Muscle of back (tissue), 11 donors: ENCODE measurements around the gene GPR176. TPM values are rescaled to one million over a fixed set of nuclear protein-coding genes. Genes with fewer than 3 reads are reported as not detected.
A peak's percentile ranks its signal among the peaks of the same experiment; 100 is the strongest.
"Not testable (repeated sequence)": the region's sequence is repeated elsewhere in the genome, so short reads cannot be mapped to it uniquely, and the experiment has no call there.

Experiments
- DNase-seq, 3 donors: peaks; one replicate each; pipeline versions ENCODE4 v3.0.0 to v3.0.0-alpha.2; 2013
- polyA plus RNA-seq, 10 donors: library from polyadenylated mRNA; unstranded; fragments of 120-200 nt; gene quantifications; one replicate each; pipeline ENCODE4 v1.2.1, GENCODE V29; 2013; ENCODE audit not compliant: insufficient read length in 10 of 10

GPR176 gene
- polyA plus RNA-seq, 10 donors: 4.2 to 10.0 (median 5.8) TPM

- no peak for DNase-seq
These were observed 60.4 kb downstream of the GPR176 start for GRCh38 chr15:39859636-39860035.

- no peak for DNase-seq
These were observed 62.9 kb downstream of the GPR176 start for GRCh38 chr15:39857132-39857531.

DNA sequence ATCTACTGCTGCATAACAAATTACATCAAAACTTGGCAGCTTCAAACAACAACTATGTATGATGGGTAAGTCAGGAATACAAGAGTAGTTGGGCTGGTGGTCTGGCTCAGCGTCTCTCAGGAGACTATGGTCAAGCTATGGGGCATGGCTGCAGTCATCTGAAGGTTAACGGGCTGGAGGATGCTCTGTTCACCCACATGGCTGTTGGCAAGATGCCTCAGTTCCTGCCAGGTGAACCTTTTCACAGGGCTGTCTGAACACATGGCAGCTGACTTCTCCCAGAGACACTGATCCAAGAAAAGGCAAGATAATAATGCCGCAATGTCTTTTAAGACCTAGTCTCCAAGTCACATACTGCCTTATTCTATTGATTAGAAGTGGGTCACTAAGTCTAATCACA, 63.7 kb downstream of the GPR176 start:
- no peak for DNase-seq

GRCh38 chr15:39855400-39855799, 64.7 kb downstream of the GPR176 start:
- DNase-seq: peak in 1 of 3 donors; percentile 27

DNA sequence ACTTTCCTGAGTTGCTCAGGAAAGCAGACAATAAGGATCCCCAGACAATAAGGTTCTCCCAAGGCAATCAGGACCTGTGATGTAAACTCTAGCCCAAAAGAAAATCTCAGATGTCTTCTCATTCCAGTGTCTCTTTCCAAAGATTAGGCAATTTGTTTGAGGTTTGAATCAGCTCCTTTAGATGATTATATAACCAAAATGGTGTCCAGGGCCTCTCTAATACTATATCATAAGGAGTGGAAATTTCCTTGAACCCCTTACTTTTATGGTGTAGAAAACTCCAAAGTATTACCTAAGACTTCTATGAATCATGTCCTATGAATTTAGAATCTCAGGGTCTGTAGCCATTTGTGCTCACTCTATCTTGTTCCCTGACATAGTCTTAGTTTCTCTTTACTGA, 65.9 kb downstream of the GPR176 start:
- DNase-seq: no peak

DNA sequence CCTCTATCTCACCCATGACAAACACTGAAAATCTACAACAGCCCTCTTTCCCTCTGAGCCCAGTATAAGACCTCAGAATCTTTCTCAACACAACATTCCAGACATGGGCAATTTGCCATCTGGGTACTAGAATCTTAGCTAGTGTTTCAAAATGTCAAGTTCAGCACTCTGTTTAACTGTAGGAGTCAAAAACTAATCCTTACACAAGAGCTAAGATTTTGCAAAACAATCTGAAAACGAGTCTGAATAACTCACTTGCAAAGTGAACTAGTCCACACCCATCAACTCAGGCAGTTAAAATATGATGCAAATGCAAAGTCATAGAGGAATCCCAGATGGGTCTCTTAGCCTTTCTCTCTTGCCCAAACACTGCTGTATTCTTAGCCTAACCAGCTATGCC, 67.8 kb downstream of the GPR176 start:
- DNase-seq: no peak

DNA sequence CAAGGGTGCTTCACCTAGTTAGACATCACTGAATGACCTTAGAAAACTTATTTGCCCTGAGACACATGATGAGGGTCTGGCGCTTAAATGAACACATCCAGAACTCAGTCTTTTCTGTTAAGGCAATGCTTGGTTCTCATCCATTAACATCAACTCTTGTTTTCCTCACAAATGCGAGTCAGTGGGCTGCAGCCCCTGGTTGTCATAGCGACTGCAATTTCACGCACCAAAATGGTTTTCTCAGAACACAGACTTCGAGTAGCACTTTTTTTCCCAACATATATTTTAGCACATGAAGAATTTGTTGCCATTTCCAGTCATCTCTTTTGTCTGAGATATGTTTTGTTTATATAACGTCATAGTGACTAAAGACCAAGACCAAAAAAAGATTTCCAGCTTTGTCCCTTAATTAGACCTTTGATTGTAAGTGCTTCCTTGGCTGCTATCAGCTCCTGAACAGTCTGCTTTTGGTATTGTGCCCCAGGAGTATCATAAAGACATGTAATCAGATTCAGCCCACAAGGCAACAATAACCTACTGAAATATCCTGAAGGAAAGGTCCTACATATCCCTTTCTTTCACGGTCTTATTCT, 68.5 kb downstream of the GPR176 start:
- DNase-seq: peak in 2 of 3 donors; percentile 4 to 26

DNA sequence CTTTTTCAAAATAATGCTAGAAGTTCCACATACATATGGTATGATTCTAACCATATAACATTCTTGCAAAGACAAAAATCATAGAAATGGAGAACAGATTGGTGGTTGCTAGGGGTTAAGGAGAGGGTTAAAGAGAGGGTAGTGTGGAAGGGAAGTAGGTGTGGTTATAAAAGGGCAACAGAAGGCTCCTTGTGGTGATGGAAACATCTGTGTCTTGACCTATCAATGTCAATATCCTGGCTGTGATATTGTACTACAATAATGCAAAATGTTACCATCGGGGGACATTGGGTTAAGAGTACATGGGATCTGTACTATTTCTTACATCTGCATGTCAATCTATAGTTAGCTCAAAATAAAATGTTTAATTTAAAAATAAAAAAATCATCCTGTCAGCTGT, 69.6 kb downstream of the GPR176 start:
- DNase-seq: no peak

DNA sequence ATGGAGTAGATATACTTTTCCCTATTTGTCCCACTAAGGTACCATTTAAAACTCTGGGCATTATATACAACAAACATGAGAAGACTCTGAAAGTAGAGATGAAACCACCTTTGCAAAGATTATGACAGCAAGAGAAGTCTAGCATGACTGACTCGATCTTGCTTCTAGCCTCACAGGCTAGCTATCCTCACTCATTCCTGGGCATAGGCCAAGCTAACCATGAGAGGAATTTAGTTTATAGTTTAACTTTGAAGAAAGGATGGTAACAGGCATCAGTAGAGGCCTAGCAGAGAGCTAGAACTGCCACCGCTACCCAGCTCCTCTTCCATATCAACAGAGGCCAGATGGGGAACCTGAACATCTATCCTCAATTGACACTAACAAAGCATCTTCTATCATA, 74.0 kb downstream of the GPR176 start:
- no peak for DNase-seq

GRCh38 chr15:39845582-39845981, 74.5 kb downstream of the GPR176 start:
- DNase-seq: no peak

GRCh38 chr15:39843565-39843964, 76.5 kb downstream of the GPR176 start:
- no peak for DNase-seq

DNA sequence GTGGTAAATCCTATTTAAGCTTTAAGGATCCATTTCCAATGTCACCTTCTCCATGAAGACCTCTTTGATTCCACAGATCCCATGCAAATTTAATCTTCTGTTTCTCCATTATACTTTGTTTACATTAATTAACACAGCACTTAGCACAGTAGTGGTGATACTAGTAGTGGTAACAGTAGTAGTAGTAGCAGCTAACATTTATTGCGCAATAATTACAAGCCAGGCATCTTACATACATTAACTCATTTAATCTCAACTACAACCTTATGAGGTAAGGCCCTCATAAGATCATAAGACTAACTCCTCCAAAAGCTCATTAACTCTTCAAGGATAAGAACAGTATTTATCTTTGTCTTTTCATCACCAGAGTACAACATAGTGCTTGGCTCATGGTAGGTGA, 82.6 kb downstream of the GPR176 start:
- no peak for DNase-seq

GRCh38 chr15:39835550-39835949, 84.5 kb downstream of the GPR176 start:
- DNase-seq: no peak

GRCh38 chr15:39834256-39834655, 85.8 kb downstream of the GPR176 start:
- no peak for DNase-seq

- peak in 1 of 3 donors; percentile 59 for DNase-seq
These were observed 86.5 kb downstream of the GPR176 start for GRCh38 chr15:39833515-39833981.

- no peak for DNase-seq
These were observed 89.9 kb downstream of the GPR176 start for GRCh38 chr15:39830166-39830565.

GRCh38 chr15:39828374-39828931, 91.6 kb downstream of the GPR176 start:
- peak in 2 of 3 donors; percentile 11 to 17 for DNase-seq

- DNase-seq: no peak
These were observed 93.1 kb downstream of the GPR176 start for GRCh38 chr15:39826975-39827374.

GRCh38 chr15:39823634-39824033, 96.4 kb downstream of the GPR176 start:
- DNase-seq: no peak

- no peak for DNase-seq
These were observed 99.9 kb downstream of the GPR176 start for GRCh38 chr15:39820050-39820602.

DNA sequence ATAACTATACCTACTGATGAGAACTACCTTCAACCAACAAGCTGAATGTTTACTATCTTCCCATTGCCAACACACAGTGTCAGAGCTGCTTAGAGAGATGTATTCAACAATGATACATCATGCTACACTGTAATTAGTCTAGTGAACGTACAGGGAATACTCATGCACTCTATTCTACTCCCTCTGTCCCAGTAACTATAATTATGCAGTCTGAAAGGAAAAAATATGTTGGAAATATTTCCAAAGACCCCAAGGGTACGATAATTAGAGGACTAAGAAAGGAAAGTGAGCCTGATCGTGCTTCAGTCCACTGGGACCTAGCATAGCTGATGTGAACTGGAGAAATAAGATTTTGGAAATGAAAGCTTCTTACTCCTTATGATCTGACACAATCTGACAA, 100.5 kb downstream of the GPR176 start:
- DNase-seq: peak in 1 of 3 donors; percentile 14

GRCh38 chr15:39817892-39818291, 102.2 kb downstream of the GPR176 start:
- DNase-seq: no peak

DNA sequence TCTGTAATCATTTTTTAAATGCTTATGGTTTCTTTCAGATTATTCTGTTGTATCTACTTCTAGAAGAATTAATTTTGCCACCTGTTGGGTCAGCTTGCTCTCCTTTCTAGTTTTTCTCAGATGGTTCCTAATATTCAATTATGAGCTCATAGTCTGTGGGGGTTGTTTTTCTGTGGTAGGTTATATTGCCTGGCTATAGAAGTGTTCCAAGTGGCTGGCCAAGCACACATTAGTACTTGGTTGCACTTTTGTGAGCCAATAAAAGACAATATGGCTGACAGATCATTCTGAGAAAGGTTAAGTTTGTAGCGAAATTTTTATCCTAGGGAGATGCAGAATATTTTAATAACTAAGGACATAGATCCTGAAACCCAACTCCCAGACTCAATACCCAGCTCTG, 105.6 kb downstream of the GPR176 start:
- DNase-seq: no peak

GRCh38 chr15:39812651-39813050, 107.4 kb downstream of the GPR176 start:
- not testable (repeated sequence) for DNase-seq
